ENCODE results near the gene LAMC1. TPM values are rescaled to one million over a fixed set of nuclear protein-coding genes. Genes with fewer than 3 reads are reported as not detected.

The LAMC1 gene
- polyA plus RNA-seq, 1 of the 3 experiments (the other 2 are of a cell fraction) = 101 TPM

- DNase-seq = peak; percentile 7
- Histone ChIP-seq H3K4me1 (ENCODE audit: control insufficient read depth in 1 of 2, insufficient read depth in 2 of 2, low read depth in 1 of 2, low read length in 1 of 2) (peaks cover 0 to 2% of the 10 kb centered on the region in 2 experiments; a peak in 1 of 4 replicates), H3K9ac (no peak overlapping the region), H3K4me3 (ENCODE audit: low read depth in 2 of 2, low read length in 1 of 2) (no peak overlapping the region), H3K4me2 (no peak overlapping the region), H2AFZ (ENCODE audit: low read depth) (no peak overlapping the region), H3K36me3 (replicated peaks in 1 of 2; ENCODE audit: control insufficient read depth in 1 of 2, insufficient read depth in 2 of 2, low read length in 1 of 2) (peaks cover 76 to 81% of the 10 kb centered on the region in 2 experiments), H3K27ac (ENCODE audit: low read depth in 2 of 2, low read length in 1 of 2) (no peak overlapping the region), H3K79me2 (ENCODE audit: insufficient read depth) (no peaks in the 10 kb centered on the region), H3K9me3 (no peaks in the 10 kb centered on the region), H3K27me3 (ENCODE audit: insufficient read depth) (no peaks in the 10 kb centered on the region), H3F3A (replicated peaks; ENCODE audit: insufficient read depth) (peaks cover 3% of the 10 kb centered on the region), H4K20me1 (ENCODE audit: insufficient read depth) (no peaks in the 10 kb centered on the region), H3K9me2 (no peaks in the 10 kb centered on the region)
- TF ChIP-seq RFX5 (IDR thresholded peaks at IDR 0.05; ENCODE audit: low read length) (no peak), EP300 (IDR thresholded peaks at IDR 0.05; ENCODE audit: borderline replicate concordance in 1 of 2, low read depth in 1 of 2, low read length in 1 of 2) (no peak), YY1 (IDR thresholded peaks at IDR 0.05; ENCODE audit: low read depth) (no peak), RXRA (IDR thresholded peaks at IDR 0.05; ENCODE audit: borderline replicate concordance, low read depth) (no peak), POLR2AphosphoS5 (IDR thresholded peaks at IDR 0.05; ENCODE audit: low read depth, low read length) (no peak), GATA2 (CRISPR knock-in tag; IDR thresholded peaks at IDR 0.05) (no peak)
- ChIA-PET CTCF (no interaction called here), POLR2A (no interaction called here)
- WGBS (ENCODE audit: low lambda C conversion rate) = 74% methylated on average over 2 of the region's 2 CpGs
Observed at GRCh38 chr1:183124259-183124658, 101.0 kb downstream of the LAMC1 start.

DNA sequence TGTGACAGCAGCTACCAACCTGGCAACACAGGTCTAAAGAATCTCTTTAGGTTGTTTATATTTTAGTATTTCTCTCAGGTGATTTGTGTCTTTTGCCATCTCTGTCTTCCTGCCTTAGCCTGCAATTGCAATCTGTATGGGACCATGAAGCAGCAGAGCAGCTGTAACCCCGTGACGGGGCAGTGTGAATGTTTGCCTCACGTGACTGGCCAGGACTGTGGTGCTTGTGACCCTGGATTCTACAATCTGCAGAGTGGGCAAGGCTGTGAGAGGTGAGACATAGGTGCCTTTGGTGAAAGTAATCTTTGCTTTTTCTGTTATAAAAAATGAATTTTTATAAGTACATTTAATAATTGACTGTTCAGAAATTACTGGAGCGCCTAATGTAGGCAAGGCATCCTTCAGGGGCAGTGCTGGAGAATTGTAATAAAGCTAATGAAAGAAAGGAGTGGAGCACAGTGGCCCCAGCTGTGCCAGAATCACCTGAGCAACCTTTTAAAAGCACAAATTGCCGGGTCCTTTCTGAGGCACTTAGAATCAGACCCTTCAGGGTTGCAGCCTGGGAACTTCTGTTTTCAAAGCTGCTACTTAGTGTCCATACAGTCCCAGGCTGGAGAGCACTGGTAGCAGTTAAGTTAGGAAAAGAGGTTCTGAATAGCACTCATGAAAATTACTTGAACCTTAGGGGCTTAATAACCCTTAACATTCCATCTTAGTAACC is 102.2 kb downstream of the LAMC1 start:
- no peak overlapping the region for H3K4me2 ChIP-seq
- no peaks in the 10 kb centered on the region for H3K79me2 ChIP-seq (ENCODE audit: insufficient read depth)
- no peak overlapping the region for H3K27ac ChIP-seq (ENCODE audit: low read depth in 2 of 2, low read length in 1 of 2)
- H2AFZ ChIP-seq (ENCODE audit: low read depth) = no peak overlapping the region
- H4K20me1 ChIP-seq (ENCODE audit: insufficient read depth) = no peaks in the 10 kb centered on the region
- peaks cover 0 to 2% of the 10 kb centered on the region in 2 experiments; a peak in 1 of 4 replicates for H3K4me1 ChIP-seq (ENCODE audit: control insufficient read depth in 1 of 2, insufficient read depth in 2 of 2, low read depth in 1 of 2, low read length in 1 of 2)
- no peaks in the 10 kb centered on the region for H3K27me3 ChIP-seq (ENCODE audit: insufficient read depth)
- H3K4me3 ChIP-seq (ENCODE audit: low read depth in 2 of 2, low read length in 1 of 2) = no peak overlapping the region
- peaks cover 81 to 86% of the 10 kb centered on the region in 2 experiments for H3K36me3 ChIP-seq (replicated peaks in 1 of 2; ENCODE audit: control insufficient read depth in 1 of 2, insufficient read depth in 2 of 2, low read length in 1 of 2)
- no peaks in the 10 kb centered on the region for H3K9me3 ChIP-seq
- DNase-seq = no peak
- ChIA-PET CTCF (interaction anchor here (1.7 kb wide), 1 partner anchor 103 kb away, joined by 5 read pairs; no protein-coding TSS in a partner anchor), POLR2A (no interaction called here)
- no peaks in the 10 kb centered on the region for H3F3A ChIP-seq (replicated peaks; ENCODE audit: insufficient read depth)
- no peak for TF ChIP-seq JUND (IDR thresholded peaks at IDR 0.05)
- no peak for TF ChIP-seq NFIC (IDR thresholded peaks at IDR 0.05; ENCODE audit: borderline replicate concordance)
- TF ChIP-seq CHD2 (IDR thresholded peaks at IDR 0.05; ENCODE audit: low read length, partially characterized antibody) = no peak
- TF ChIP-seq EZH2phosphoT487 (IDR thresholded peaks at IDR 0.05; ENCODE audit: borderline replicate concordance, low read depth) = no peak
- no peak for TF ChIP-seq RFX5 (IDR thresholded peaks at IDR 0.05; ENCODE audit: low read length)
- no peak for TF ChIP-seq YY1 (IDR thresholded peaks at IDR 0.05; ENCODE audit: low read depth)
- TF ChIP-seq, protein P1, sequence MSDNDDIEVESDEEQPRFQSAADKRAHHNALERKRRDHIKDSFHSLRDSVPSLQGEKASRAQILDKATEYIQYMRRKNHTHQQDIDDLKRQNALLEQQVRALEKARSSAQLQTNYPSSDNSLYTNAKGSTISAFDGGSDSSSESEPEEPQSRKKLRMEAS (IDR thresholded peaks at IDR 0.05; ENCODE audit: low read depth) = no peak
- no peak for TF ChIP-seq MXI1 (IDR thresholded peaks at IDR 0.05; ENCODE audit: low read depth, low read length)
- no peak for TF ChIP-seq MEF2A (IDR thresholded peaks at IDR 0.05; ENCODE audit: borderline replicate concordance, low read depth)
- TF ChIP-seq FOXM1 (IDR thresholded peaks at IDR 0.05; ENCODE audit: low read depth) = no peak
- no peak for TF ChIP-seq RAD21 (IDR thresholded peaks at IDR 0.05; ENCODE audit: low read length)
- TF ChIP-seq TEAD4 (IDR thresholded peaks at IDR 0.05; ENCODE audit: borderline replicate concordance, insufficient read depth) = no peak
- TF ChIP-seq RXRA (IDR thresholded peaks at IDR 0.05; ENCODE audit: borderline replicate concordance, low read depth) = no peak
- TF ChIP-seq REST (IDR thresholded peaks at IDR 0.05; ENCODE audit: low read depth, low read length) = no peak
- TF ChIP-seq TAF1 (IDR thresholded peaks at IDR 0.05; ENCODE audit: borderline replicate concordance, low read depth, low read length) = no peak
- no peak overlapping the region for H3K9ac ChIP-seq
- WGBS (ENCODE audit: low lambda C conversion rate) = 97% methylated on average over 5 of the region's 5 CpGs
- H3K9me2 ChIP-seq = no peaks in the 10 kb centered on the region

All from SK-N-SH (cell line).